DMS53 treated with DMSO at 0.1 percent for 48 hours (cell line): ENCODE data around the gene ESYT2.

ENCODE experiments used
- DNase-seq: peaks from one replicate; lab custom pipeline; 2025; ENCODE audit not compliant: unreplicated experiment; lab: John Stamatoyannopoulos, UW

ESYT2 gene

GRCh38 chr7:158856883-158857668, 27.8 kb upstream of the ESYT2 start:
- no peak for DNase-seq

DNA sequence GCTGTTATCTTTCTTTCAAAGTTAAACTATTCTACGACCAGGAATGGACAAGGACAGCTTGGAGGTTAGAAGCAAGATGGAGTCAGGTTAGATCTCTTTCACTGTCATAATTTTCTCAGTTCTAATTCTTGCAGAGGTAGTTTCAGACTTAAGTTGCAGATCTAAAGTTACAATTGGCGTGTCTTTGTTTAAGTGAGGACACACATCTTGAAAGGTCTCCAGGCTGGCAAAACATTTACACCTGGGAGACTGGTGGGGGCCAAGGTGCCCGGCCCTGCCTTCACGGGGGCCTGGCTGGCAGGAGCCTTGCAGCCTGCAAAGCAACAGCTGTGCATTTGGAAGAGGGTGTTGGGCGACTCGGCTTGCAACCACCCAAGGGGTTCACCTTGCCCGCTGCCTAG, 25.4 kb upstream of the ESYT2 start:
- no peak for DNase-seq

- DNase-seq: no peak
Measured at GRCh38 chr7:158850545-158851102, 21.3 kb upstream of the ESYT2 start.

GRCh38 chr7:158849768-158850544, 20.6 kb upstream of the ESYT2 start:
- DNase-seq: peak; percentile 95

DNA sequence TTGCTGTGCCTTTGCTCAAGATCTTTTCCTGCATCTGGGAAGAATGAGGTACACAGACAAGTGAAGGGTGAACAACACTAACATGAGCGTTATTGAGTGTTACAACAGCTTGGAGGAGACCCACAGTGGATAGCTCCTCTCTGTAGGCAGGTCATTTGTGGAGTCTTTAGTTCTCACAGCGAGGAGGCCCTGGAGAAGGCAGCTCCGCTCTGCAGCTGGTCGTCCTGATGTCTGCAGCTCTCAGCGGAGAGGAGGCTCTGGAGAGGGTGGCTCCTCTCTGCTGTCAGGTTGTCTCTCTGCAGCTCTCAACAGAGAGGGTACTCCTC, 20.1 kb upstream of the ESYT2 start:
- no peak for DNase-seq

DNA sequence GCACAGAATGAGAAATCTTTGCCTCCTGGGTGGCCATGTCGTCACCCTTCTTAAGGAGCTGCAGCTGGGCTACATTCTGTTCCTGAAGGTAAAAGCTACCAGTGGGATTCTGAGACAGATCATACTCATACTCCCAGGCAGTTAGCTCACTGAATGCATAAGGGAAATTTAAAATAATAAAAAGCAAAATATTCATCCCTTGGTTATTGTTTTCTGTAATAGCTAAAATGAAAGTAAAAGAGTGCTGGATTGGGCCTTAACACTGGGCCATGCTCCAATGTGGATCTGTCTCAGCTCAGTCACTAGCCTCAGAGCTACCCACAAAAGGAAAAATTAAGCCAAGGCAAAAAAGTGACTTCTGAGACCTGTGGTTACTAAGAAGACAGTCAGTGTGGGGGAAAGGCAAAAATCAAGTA, 18.1 kb upstream of the ESYT2 start:
- DNase-seq: no peak

DNA sequence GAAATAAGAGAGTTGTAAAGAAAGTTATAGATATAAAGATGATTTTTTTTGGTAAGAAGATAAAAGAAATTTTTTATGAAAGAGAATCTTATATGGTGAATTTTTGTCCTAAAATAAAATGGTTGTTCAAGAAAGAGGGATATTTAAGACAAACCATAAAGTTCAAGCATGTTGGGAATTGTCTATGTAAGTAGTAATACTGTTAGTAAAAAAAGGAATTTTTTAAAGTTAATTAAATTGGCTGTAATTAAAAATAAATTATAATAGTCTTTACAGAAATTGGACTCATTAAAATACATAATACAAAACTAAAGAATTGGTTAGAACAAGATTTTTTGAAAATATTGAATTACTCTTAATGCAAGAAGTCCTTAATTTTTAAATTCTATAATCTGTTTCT, 17.0 kb upstream of the ESYT2 start:
- DNase-seq: no peak

GRCh38 chr7:158843771-158844170, 14.5 kb upstream of the ESYT2 start:
- no peak for DNase-seq

DNA sequence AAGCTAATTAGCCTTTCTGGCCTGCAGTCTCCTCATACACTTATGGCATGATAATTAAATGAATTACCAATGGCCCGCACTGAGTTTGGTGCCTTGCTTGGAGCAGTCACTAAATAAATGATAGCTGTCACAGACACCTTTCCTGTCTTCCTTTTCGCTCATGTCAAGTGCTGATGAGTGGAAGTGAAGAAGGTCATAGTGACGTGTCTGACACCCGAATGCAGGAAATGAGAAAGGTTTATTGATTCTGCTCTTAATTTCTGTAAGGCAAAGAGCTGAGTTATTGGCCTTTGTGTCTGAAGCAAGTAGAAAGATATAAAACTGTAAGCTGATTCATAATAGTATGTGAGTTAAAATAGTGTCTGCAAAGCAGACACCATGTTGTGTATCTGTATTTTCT, 13.2 kb upstream of the ESYT2 start:
- peak; percentile 83 for DNase-seq

DNA sequence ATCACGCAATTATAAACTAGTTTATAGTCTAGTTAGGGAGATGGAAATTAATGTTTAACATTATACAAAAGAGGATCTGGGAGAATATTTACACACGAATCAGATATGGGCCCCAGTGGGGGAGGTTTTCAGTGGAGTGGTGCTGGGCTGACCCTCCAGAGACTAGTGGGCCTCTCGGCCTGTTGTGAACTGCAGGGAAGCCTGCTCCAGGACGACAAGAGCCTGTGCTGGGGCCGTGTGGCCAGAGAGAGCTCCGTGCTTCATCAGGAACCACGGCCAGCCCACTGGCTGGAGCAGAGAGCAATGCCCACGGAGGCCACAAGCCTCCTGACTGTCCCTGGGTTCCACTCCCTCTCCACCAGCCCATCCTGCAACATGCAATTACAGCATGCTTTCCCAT, 11.3 kb upstream of the ESYT2 start:
- DNase-seq: no peak

DNA sequence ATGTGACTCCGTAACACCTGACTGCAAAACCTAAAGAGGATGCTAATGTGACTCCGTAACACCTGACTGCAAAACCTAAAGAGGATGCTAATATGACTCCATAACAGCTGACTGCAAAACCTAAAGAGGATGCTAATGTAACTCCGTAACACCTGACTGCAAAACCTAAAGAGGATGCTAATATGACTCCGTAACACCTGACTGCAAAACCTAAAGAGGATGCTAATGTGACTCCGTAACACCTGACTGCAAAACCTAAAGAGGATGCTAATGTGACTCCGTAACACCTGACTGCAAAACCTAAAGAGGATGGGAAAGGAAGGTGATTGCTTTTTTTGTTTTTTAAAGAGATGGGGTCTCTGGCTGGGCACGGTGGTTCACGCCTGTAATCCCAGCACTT, 9.9 kb upstream of the ESYT2 start:
- DNase-seq: peak; percentile 16

DNA sequence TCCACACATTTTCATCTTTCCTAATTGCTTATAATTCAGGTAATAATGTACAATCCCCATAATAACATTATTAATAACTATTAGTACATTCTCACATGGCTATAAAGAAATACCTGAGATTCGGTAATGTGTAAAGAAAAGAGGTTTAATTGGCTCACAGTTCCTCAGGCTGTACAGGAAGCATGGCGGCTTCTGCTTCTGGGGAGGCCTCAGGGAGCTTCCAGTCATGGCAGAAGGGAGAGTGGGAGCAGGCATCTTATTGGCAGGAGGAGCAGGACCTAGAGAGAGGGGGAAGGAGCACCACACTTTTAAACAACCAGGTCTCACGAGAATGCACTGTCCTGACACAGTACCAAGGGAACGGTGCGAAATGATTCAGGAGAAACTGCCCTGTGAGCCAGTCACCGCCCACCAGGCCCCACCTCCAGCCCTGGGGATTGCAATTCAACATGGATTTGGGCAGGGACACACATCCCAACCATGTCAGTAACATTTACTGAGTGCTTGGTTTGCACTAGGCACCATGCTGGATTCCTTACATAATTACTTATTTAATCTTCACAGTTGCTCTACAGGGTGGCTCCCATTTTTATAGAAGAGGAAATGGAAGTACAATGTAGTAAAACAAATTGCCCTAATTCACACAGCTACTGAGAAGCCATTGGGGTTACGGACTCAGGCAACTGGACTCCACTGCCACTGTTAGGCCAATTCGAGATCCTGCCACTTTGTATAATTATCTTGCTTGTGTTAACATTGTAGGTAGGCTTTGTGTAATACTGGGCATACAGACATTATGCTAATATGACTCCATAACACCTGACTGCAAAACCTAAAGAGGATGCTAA, 8.7 kb upstream of the ESYT2 start:
- DNase-seq: peak; percentile 10

- DNase-seq: no peak
Measured at GRCh38 chr7:158836692-158837091, 7.4 kb upstream of the ESYT2 start.

DNA sequence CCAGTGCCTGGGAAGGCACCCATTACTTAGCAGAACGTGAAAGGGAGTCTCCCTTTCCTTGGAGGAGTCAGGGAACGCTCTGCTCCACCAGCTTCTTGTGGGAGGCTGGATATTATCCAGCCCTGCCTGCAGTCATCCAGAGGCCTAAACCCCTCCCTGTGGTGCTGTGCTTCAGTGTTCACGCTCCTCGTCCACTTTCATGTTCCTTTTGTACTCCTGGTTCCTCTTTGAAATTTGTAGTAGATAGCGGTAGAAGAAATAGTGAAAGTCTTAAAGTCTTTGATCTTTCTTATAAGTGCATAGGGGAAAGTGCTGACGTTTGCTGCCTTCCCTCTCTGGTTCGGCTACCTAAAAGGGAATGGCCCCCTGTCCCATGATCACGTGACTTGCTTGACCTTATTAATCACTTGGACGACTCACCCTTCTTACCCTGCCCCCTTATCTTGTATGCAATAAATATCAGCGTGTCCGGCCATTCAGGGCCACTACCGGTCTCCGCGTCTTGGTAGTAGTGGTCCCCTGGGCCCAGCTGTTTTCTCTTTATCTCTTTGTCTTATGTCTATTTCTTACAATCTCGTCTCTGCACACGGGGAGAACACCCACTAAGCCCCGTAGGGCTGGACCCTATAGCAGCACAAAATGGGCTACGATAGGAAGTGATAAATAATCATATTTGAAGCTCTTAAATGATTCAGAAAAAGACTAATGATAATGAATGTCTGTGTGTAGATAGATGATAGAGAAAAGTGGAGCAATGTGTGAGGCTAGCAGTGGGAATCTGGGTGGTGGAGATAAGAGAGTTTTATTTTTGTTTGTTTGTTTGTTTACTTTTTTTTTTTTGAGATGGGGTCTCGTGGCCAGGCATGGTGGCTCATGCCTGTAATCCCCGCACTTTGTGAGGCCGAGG, 5.8 kb upstream of the ESYT2 start:
- no peak for DNase-seq

- no peak for DNase-seq
Measured at GRCh38 chr7:158832994-158833393, 3.7 kb upstream of the ESYT2 start.

DNA sequence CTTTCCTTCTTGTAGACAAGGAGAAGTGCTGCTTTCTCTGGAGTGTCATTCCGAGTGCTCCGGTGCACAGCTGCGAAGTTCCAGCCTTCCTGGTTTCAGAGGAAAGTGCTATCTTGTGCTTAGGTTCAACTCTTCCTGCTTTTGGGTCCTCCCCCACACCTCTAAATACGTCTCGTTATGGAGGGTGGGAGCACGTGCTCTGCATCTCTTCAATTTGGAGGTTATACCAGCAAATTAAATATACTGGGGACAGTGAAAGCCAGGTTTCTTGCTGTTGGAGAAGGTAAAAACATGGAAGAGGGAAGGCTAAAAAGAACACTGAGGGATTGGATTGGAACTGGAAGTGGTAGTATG, 2.4 kb upstream of the ESYT2 start:
- DNase-seq: no peak

DNA sequence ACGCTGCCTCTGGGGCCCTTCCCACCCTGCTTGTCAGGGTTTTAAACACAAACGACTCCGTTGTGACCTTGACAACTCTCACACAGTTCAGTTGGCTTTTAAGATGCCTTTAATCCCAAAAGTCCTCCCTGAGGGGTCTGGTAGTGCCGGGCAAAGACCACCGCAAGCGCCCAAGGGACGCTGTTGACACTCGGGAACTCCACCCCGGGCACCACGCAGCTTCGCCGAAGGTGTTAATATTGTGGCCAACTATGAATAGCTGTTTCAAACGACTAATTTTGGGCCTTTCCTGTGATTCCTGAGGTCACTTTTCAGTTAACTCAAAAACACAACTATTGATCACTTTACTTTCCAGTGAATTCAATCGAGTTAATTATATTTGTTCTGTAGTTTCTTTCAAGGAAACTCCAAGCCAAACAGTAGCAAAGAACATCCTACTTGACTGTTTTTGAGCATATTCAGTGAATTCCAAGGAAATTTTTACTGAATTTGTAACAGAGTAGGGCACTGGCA, 958 bp upstream of the ESYT2 start:
- no peak for DNase-seq

GRCh38 chr7:158829021-158829341, 328 bp downstream of the ESYT2 start:
- DNase-seq: peak; percentile 81

DNA sequence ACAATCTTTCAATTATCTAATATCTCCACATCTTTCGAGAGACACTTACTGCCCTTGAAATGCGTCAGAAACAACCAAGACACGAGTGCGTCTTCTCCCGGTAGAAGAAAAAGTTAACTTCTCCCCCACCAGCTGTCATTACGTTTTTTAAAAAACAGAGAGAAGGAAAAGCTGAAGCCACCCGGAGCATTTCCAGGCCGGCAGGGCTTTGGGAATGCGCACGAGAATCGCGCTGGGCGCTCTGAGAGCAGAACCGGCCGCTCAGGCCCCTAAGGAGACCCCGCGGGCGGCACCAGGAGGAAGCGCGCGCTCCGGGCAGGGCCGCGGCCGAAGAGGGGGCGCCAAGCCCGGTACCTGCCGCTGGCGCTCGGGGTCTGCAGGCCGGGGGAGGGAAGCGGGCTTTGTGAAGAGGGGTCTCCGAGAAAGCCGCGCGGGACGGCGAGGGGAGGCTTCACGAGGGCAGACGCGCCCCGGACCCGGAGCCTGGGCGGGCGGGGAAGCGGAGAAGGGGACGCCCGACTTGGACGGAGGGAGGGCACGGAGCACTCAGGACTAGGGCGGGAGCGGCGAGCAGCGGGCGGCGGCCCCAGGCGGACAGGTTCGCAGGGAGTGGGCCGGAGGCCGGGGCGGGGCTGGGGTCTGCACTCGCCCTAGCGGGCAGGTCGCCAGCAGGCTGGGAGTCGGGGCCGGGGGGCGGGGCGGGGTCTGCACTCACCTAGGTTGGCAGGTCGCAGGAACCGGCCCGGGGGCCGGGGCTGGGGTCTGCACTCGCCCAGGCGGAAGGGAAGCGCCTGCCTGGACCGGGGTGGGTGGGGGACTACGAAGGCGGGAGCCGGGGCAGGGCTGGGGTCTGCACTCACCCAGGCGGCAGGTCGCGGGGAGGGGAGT, 932 bp downstream of the ESYT2 start:
- no peak for DNase-seq
